GM18861 (cell line): Measurements from ENCODE around the gene ZNG1F.
"Not testable (repeated sequence)": the region's sequence is repeated elsewhere in the genome, so short reads cannot be mapped to it uniquely, and the experiment has no call there.

Experiments
- ATAC-seq: cut with Tn5 transposase; IDR thresholded peaks from one replicate; pipeline ENCODE4 v1.9.1; 2021; ENCODE audit not compliant: unreplicated experiment

ZNG1F gene

GRCh38 chr9:41123812-41124211 is 65.3 kb downstream of the ZNG1F start:
- ATAC-seq, result not testable (repeated sequence)

DNA sequence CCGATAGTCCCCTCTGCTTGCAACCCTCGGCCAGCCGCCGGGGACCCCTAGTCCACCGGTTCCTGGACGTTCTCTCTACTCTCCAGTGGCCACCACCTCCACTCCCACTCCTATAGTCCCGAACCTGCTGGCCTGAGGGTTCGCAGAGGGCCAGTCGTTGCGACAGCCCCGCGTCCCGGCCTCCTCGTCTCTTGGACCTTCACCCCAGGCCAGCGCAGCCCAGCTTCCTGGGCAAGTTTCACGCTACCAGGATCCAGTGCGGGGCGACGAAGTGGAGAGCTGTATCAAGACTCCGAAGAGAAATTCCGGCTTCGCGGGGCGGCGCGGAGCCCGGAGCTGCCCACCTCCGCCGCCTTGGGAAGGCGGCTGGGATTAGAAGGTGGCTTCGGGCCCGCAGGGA is 65.7 kb downstream of the ZNG1F start:
- not testable (repeated sequence) for ATAC-seq

DNA sequence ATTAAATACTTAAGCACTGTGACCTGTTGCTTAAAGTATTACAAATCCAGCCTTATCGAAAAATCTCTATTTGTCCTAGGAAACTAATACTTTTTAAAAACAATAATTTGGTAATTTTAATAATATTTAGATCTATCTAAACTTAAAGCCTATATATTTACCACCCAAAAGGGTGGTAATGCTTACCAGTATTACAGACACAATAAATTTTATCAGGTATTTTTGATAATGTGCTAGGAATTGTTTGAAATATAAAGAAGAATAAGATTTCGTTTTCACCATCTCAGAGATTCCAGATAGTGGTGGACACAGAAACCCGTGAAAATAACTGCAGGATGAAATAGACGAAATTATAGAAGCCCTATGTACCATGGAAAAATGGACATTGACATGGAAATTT is 68.4 kb downstream of the ZNG1F start:
- not testable (repeated sequence) for ATAC-seq

DNA sequence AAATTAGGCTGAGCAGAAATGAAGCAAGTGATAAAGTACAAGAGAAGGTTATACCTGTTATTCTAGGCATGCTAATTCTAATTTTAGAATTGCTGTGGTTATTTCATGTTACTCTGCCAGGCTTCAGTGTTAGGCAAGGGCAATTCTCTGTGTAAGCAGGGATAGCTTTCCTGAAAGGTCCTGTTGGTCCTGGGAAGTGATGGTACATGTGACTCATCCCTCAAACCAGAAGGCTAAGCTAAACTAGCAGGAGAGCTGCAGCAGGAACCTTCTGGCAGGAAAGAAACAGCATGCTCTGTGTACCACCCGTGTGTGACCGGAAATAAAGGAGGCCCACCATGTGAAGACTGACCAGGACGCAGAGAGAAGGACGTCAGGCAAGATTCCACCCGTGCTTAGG is 69.4 kb downstream of the ZNG1F start:
- not testable (repeated sequence) for ATAC-seq

- ATAC-seq, result not testable (repeated sequence)
These were observed 69.8 kb downstream of the ZNG1F start for GRCh38 chr9:41119311-41119710.

GRCh38 chr9:41113348-41113747 is 75.8 kb downstream of the ZNG1F start:
- ATAC-seq, result not testable (repeated sequence)

DNA sequence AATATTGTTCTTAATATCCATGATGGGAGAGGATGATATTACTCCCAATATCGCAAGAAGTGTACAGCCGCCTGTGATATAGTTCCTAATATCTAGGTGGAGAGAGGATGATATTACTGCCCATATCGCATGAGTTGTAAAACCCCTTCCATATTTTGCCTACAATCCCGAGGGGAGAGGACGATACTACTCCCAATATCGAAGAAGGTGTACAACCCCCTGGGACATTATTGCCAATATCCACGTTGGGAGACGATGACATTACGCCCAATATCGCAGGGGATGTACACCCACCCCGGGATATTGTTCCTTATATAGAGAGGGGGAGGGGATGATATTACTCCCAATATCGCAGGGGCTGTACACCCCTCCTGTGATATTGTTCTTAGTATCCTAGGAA is 77.7 kb downstream of the ZNG1F start:
- not testable (repeated sequence) for ATAC-seq

DNA sequence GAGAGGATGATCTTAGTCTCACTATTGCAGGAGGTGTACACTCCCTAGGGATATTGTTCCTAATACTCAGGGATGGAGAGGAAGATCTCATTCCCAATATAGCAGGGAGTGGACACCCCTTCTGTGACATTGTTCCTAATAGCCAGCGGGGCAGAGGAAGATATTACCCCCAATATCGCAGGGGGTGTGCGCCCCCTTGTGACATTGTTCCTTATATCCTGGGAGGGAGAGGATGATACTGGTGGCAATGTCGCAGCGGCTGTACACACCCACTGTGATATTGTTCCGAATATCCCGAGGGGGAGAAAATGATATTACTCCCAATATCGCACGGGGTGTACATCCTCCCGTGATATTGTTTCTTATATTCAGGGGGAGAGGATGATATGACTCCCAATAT is 78.2 kb downstream of the ZNG1F start:
- ATAC-seq, result not testable (repeated sequence)

DNA sequence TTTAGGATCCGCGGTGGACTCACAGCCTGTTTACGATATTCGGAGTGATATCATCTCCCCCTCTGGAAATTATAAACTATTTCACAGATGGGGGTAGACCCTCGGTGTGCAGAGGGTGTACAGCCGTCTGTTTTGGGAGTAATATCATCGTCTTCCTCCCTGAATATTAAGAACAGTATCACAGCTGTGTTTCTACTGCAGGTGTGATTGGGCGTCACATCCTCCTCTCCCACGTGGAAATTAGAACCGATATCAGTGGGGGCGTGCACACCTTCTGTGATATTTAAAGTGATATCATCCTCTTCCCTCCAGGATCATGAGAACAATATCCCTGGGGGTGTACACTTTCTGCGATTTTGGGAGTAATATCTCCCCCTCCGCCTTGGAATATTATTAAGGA is 79.9 kb downstream of the ZNG1F start:
- not testable (repeated sequence) for ATAC-seq

- not testable (repeated sequence) for ATAC-seq
These were observed 80.3 kb downstream of the ZNG1F start for GRCh38 chr9:41108816-41109215.

DNA sequence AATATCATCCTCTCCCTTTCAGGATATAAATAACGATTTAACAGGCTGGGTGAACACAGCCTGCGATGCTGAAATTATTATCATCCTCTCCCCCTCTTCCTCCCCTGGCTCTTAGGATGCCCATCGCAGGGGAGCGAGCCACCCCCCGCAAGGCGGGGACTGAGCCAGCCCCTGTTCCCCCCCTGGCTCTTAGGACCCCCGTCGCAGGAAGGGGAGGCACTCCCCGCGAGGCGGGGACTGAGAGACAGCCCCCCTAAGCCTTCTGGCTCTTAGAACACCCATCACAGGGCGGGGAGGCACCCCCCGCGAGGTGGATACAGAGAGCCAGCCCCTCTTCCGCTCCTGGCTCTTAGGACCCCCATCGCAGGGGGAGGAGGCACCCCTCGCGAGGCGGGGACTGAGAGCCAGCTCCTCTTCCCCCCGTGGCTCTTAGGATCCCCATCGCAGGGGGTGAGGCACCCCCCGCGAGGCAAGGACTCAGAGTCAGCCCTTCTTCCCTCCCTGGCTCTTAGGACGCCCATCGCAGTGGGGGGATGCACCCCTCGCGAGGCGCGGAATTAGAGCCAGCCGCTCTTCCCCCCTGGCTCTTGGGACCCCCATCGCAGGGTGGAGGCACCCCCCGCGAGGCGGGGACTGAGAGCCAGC is 82.5 kb downstream of the ZNG1F start:
- ATAC-seq, result not testable (repeated sequence)

- not testable (repeated sequence) for ATAC-seq
These were observed 83.4 kb downstream of the ZNG1F start for GRCh38 chr9:41105557-41106253.

- not testable (repeated sequence) for ATAC-seq
These were observed 84.6 kb downstream of the ZNG1F start for GRCh38 chr9:41104542-41104941.

GRCh38 chr9:41100508-41100907 is 88.6 kb downstream of the ZNG1F start:
- not testable (repeated sequence) for ATAC-seq

DNA sequence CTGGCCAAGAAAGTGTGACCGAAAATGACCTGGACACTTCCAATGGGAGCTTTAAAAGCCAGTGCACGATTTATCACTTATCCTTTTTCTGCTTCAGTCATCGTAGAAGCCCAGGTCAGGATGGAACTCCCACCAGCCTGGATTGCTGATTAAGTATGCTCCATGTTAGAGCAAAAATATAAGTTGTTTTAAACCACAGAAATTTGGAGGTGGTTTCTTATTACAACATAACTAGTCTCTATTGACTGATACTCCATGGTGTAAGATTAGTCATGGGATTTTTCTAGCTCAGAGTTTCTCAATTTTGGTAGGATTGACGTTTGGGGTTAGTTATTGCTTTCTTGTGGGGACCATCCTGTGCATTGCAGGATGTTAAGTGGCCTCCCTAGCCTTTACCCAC is 90.4 kb downstream of the ZNG1F start:
- ATAC-seq, result not testable (repeated sequence)

- ATAC-seq, result not testable (repeated sequence)
These were observed 94.1 kb downstream of the ZNG1F start for GRCh38 chr9:41095060-41095459.

GRCh38 chr9:41094010-41094773 is 94.9 kb downstream of the ZNG1F start:
- not testable (repeated sequence) for ATAC-seq

- ATAC-seq, result not testable (repeated sequence)
These were observed 98.2 kb downstream of the ZNG1F start for GRCh38 chr9:41090922-41091321.

- ATAC-seq, result not testable (repeated sequence)
These were observed 98.7 kb downstream of the ZNG1F start for GRCh38 chr9:41090386-41090785.

DNA sequence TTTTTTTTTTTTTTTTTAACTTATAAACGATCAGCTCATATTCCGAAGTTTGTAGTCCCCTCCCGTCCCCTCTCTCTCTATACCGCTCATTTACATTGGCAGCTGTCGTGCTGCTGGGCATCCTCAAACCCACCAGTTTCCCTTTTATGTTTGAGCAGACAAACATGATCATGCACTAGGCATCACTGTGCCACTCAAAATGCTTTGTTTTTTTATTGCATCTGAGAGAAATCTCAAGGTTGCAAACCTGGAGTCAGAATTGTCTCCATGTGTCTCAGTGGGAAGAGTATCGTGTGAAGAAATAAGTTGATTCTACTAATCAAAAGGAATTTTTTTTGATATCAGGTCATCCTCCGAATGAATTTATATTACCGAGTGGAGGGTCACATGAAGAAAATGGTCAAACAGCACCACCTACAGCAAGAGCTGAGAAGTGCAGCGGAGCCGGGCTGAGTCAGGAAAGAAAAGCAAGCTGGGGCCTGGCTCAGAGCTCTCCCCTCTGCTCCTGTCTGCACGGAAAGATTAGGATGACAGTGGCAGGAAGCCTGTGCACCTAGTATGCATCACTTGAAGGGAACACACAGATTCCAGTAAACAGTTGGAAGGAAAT is 100.6 kb downstream of the ZNG1F start:
- ATAC-seq, result peak; percentile 69

DNA sequence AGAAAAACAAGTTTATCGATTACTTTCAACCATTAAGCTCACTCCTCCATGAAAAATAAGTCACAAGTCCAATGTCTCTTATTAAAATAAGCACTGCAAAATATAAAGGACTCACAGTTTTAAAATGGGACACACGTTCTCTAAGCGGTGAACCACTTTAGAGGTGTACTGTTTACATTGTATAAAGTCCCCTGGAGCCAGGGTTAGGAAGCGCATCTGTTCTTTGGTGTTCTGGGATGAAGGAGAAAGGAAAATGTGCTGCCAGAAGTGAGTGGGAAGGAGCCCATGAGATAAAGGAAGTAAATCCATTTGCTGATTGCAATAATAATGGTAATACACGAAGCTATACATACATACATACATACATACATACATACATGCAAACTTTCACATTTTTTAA is 101.2 kb downstream of the ZNG1F start:
- ATAC-seq, result not testable (repeated sequence)
